ENCODE results near the gene FBXW5. TPM values are rescaled to one million over a fixed set of nuclear protein-coding genes. Genes with fewer than 3 reads are reported as not detected.

FBXW5 gene
- total RNA-seq, 2 experiments from 2014 or later = 63.3 to 89.6 TPM

- BruUV-seq (replicated peaks) = no TSS peak
- Histone ChIP-seq H4K20me1 (ENCODE audit: insufficient read depth, low read length) (no peaks in the 10 kb centered on the region), H3K9me2 (ENCODE audit: insufficient read depth, low read length) (no peaks in the 10 kb centered on the region), H3K4me3 (ENCODE audit: low read depth, low read length, poor library complexity, severe bottlenecking) (no peak overlapping the region), H3K79me2 (ENCODE audit: insufficient read depth, low read depth, low read length) (no peaks in the 10 kb centered on the region), H3K36me3 (ENCODE audit: insufficient read depth, low read length) (peaks cover 86% of the 10 kb centered on the region), H3K9me3 (ENCODE audit: low read length) (no peaks in the 10 kb centered on the region), H3K4me2 (ENCODE audit: low read length) (no peak overlapping the region), H3K4me1 (ENCODE audit: insufficient read depth, low read length, poor library complexity, severe bottlenecking) (peaks cover 5% of the 10 kb centered on the region), H2AFZ (ENCODE audit: low read length) (no peak overlapping the region), H3K27ac (ENCODE audit: low read depth, low read length, poor library complexity, severe bottlenecking) (no peak overlapping the region)
- intact Hi-C loops (cut with micrococcal nuclease; ENCODE audit: unreplicated experiment) = no loop called here
- TF ChIP-seq EZH2phosphoT487 (IDR thresholded peaks at IDR 0.05; ENCODE audit: borderline replicate concordance, low read depth, low read length) = no peak
- no peak for TF ChIP-seq CTCF (conservative IDR thresholded peaks at IDR 0.05; ENCODE audit: low read length)
- no peak for DNase-seq (ENCODE audit: low spot score)
- ChIA-PET CTCF (ENCODE audit: unreplicated experiment) (no interaction called here), POLR2A (no interaction called here)
These were observed 15.9 kb downstream of the FBXW5 start for GRCh38 chr9:136928591-136928990.

GRCh38 chr9:136927343-136928271, 16.9 kb downstream of the FBXW5 start:
- Histone ChIP-seq H3K79me2 (ENCODE audit: insufficient read depth, low read depth, low read length) (no peaks in the 10 kb centered on the region), H4K20me1 (ENCODE audit: insufficient read depth, low read length) (no peaks in the 10 kb centered on the region), H2AFZ (ENCODE audit: low read length) (no peak overlapping the region), H3K9me2 (ENCODE audit: insufficient read depth, low read length) (no peaks in the 10 kb centered on the region), H3K9me3 (ENCODE audit: low read length) (no peaks in the 10 kb centered on the region), H3K36me3 (ENCODE audit: insufficient read depth, low read length) (peaks cover 85% of the 10 kb centered on the region), H3K27ac (ENCODE audit: low read depth, low read length, poor library complexity, severe bottlenecking) (no peak overlapping the region), H3K4me2 (ENCODE audit: low read length) (no peak overlapping the region), H3K4me3 (ENCODE audit: low read depth, low read length, poor library complexity, severe bottlenecking) (no peak overlapping the region), H3K4me1 (ENCODE audit: insufficient read depth, low read length, poor library complexity, severe bottlenecking) (peaks cover 5% of the 10 kb centered on the region)
- no peak for DNase-seq (ENCODE audit: low spot score)
- intact Hi-C loops (cut with micrococcal nuclease; ENCODE audit: unreplicated experiment) = no loop called here
- no peak for TF ChIP-seq CTCF (conservative IDR thresholded peaks at IDR 0.05; ENCODE audit: low read length)
- TF ChIP-seq EZH2phosphoT487 (IDR thresholded peaks at IDR 0.05; ENCODE audit: borderline replicate concordance, low read depth, low read length) = no peak
- POLR2A ChIA-PET = no interaction called here
- CTCF ChIA-PET (ENCODE audit: unreplicated experiment) = no interaction called here
- BruUV-seq (replicated peaks) = no TSS peak

- Histone ChIP-seq H2AFZ (ENCODE audit: low read length) (no peak overlapping the region), H3K27ac (ENCODE audit: low read depth, low read length, poor library complexity, severe bottlenecking) (no peak overlapping the region), H3K9me3 (ENCODE audit: low read length) (no peaks in the 10 kb centered on the region), H4K20me1 (ENCODE audit: insufficient read depth, low read length) (no peaks in the 10 kb centered on the region), H3K79me2 (ENCODE audit: insufficient read depth, low read depth, low read length) (no peaks in the 10 kb centered on the region), H3K9me2 (ENCODE audit: insufficient read depth, low read length) (no peaks in the 10 kb centered on the region), H3K36me3 (ENCODE audit: insufficient read depth, low read length) (peaks cover 84% of the 10 kb centered on the region), H3K4me3 (ENCODE audit: low read depth, low read length, poor library complexity, severe bottlenecking) (no peak overlapping the region), H3K4me1 (ENCODE audit: insufficient read depth, low read length, poor library complexity, severe bottlenecking) (peaks cover 5% of the 10 kb centered on the region), H3K4me2 (ENCODE audit: low read length) (no peak overlapping the region)
- POLR2A ChIA-PET = no interaction called here
- intact Hi-C loops (cut with micrococcal nuclease; ENCODE audit: unreplicated experiment) = no loop called here
- CTCF ChIA-PET (ENCODE audit: unreplicated experiment) = no interaction called here
- no peak for DNase-seq (ENCODE audit: low spot score)
- no TSS peak for BruUV-seq (replicated peaks)
- no peak for TF ChIP-seq EZH2phosphoT487 (IDR thresholded peaks at IDR 0.05; ENCODE audit: borderline replicate concordance, low read depth, low read length)
- TF ChIP-seq CTCF (conservative IDR thresholded peaks at IDR 0.05; ENCODE audit: low read length) = no peak
These were observed 17.8 kb downstream of the FBXW5 start for GRCh38 chr9:136926749-136927148.
